ENCODE measurements around the gene C2orf72. TPM values are rescaled to one million over a fixed set of nuclear protein-coding genes. Genes with fewer than 3 reads are reported as not detected.

Gene C2orf72
- total and polyA plus RNA-seq, 2 of the 13 experiments (the other 11 are each of a cell fraction or from before 2014, with no cell fraction given) = 147 to 203 TPM

- TF ChIP-seq, protein P1, sequence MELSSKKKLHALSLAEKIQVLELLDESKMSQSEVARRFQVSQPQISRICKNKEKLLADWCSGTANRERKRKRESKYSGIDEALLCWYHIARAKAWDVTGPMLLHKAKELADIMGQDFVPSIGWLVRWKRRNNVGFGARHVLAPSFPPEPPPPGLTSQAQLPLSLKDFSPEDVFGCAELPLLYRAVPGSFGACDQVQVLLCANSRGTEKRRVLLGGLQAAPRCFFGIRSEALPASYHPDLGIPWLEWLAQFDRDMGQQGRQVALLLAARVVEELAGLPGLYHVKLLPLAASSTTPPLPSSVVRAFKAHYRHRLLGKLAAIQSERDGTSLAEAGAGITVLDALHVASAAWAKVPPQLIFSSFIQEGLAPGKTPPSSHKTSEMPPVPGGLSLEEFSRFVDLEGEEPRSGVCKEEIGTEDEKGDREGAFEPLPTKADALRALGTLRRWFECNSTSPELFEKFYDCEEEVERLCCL (CRISPR knock-in tag; IDR thresholded peaks at IDR 0.05; ENCODE audit: borderline replicate concordance) = no peak
- no peak for TF ChIP-seq ZNF530 (CRISPR knock-in tag; IDR thresholded peaks at IDR 0.05; ENCODE audit: low read depth)
- peak; percentile 73; the same call in 1 of the 2 replicates for TF ChIP-seq ZFP1 (CRISPR knock-in tag; IDR thresholded peaks at IDR 0.05)
- TF ChIP-seq, protein P2, sequence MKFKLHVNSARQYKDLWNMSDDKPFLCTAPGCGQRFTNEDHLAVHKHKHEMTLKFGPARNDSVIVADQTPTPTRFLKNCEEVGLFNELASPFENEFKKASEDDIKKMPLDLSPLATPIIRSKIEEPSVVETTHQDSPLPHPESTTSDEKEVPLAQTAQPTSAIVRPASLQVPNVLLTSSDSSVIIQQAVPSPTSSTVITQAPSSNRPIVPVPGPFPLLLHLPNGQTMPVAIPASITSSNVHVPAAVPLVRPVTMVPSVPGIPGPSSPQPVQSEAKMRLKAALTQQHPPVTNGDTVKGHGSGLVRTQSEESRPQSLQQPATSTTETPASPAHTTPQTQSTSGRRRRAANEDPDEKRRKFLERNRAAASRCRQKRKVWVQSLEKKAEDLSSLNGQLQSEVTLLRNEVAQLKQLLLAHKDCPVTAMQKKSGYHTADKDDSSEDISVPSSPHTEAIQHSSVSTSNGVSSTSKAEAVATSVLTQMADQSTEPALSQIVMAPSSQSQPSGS (CRISPR knock-in tag; IDR thresholded peaks at IDR 0.05) = 0 out of 2 replicates have a peak, but pooled peaks have one; percentile 60
- TF ChIP-seq THYN1 (CRISPR knock-in tag; IDR thresholded peaks at IDR 0.05; ENCODE audit: borderline replicate concordance, low read depth) = no peak
- TF ChIP-seq, protein P3, sequence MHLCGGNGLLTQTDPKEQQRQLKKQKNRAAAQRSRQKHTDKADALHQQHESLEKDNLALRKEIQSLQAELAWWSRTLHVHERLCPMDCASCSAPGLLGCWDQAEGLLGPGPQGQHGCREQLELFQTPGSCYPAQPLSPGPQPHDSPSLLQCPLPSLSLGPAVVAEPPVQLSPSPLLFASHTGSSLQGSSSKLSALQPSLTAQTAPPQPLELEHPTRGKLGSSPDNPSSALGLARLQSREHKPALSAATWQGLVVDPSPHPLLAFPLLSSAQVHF (CRISPR knock-in tag; IDR thresholded peaks at IDR 0.05) = no peak
- no peak for TF ChIP-seq ZNF577 (CRISPR knock-in tag; IDR thresholded peaks at IDR 0.05; ENCODE audit: borderline replicate concordance, low read depth)
- no peak for TF ChIP-seq ZBED4 (CRISPR knock-in tag; IDR thresholded peaks at IDR 0.05; ENCODE audit: borderline replicate concordance)
- peak; percentile 87 for TF ChIP-seq ZNF883 (CRISPR knock-in tag; IDR thresholded peaks at IDR 0.05; ENCODE audit: not compliant biosample characterization)
- TF ChIP-seq HNRNPK (IDR thresholded peaks at IDR 0.05; ENCODE audit: low read depth, low read length, poor library complexity, severe bottlenecking) = no peak
- TF ChIP-seq HNRNPH1 (optimal IDR thresholded peaks at IDR 0.05; ENCODE audit: low read depth, low read length) = no peak
- no peak for TF ChIP-seq DMTF1 (CRISPR knock-in tag; IDR thresholded peaks at IDR 0.05)
- TF ChIP-seq ZBTB38 (CRISPR knock-in tag; IDR thresholded peaks at IDR 0.05) = peak; percentile 67
- no peak for TF ChIP-seq EZH2 (conservative IDR thresholded peaks at IDR 0.05; ENCODE audit: low read depth, low read length)
Observed at GRCh38 chr2:231056453-231057416, 19.4 kb downstream of the C2orf72 start, which contains the start of gene PSMD1 (continued).

Measured in HepG2 (cell line).